Activated CD4-positive, alpha-beta T cell treated with anti-CD3 and anti-CD28 coated beads for 24 hours (primary cell): ENCODE results near the gene PPM1B.
"Not testable (repeated sequence)": the region's sequence is repeated elsewhere in the genome, so short reads cannot be mapped to it uniquely, and the experiment has no call there.

Experiments used
- DNase-seq, 2 donors: peaks; one replicate each; pipeline ENCODE4 v3.0.0-alpha.2; 2020; ENCODE audit warnings: low read depth in 2 of 2

Gene PPM1B

GRCh38 chr2:44250376-44250775 is 81.7 kb downstream of the PPM1B start:
- no peak for DNase-seq

DNA sequence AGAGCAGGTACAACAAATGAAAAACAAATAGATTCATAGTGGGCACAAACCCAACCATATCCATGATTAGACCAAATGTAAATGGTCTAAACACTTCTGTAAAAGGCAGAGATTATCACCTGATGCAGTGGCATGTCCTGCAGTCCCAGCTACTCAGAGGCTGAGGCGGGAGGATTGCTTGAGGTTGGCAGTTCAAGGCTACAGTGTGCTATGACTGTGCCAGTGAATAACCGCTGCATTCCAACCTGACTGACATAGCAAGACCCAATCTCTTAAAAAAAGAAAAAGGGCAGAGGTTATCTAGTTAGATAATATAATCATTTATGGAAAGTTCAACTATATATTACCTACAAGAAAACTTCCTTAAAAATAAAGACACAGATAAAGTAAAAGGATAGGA is 85.3 kb downstream of the PPM1B start:
- no peak for DNase-seq

DNA sequence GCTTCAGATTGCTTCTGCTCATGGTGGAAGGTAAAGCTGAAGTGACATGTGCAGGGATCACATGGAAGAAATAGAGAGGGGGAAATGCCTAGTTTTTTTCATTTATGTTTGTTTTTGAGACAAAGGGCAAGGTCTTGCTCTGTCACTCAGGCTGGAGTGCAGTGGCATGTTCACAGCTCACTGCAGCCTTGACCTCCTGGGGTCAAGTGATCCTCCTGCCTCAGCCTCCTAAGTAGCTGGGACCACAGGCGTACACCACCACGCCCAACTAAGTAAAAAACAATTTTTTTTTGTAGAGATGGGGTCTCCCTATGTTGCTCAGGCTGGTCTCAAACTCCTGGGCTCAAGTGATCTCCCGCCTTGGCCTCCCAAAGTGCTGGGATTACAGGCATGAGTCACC is 87.0 kb downstream of the PPM1B start:
- not testable (repeated sequence) for DNase-seq

DNA sequence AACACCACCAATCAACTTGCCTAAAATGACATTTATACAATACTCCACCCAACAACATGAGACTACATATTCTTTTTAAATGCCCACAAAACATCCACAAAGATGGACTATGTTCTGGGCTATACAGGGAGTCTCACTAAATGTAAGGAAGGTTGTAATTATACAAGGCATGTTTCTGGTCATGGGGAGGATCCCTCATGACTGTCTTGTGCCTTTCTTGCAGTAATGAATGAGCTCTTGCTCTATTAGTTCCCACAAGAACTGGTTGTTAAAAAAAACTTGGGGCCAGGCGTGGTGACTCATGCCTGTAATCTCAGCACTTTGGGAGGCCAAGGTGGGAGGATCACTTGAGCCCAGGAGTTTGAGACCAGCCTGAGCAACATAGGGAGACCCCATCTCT is 89.1 kb downstream of the PPM1B start:
- not testable (repeated sequence) for DNase-seq

DNA sequence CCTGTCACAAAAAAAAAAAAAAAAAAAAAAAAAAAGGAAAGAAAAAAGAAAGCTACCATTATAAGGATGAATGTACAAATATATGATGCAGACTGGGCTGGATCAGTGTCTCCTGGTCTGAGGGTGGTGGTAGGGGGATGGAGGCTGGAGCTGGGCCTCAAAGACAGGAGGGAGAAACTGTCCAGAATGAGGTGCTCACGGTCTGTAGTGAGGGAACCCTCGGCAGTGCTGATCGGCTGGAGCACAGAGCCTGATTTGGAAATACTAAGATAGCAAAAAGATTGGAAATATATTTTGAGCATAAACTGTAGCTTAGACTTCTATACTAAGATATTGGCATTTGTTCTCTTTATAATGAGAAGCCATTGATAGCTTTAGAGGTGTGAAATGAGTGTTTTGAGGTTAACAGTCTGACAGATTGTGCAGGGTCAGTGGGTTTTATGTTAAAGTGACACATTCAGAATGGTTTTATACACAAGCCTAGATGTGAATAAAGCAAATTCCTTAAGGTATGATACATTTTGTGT is 98.7 kb downstream of the PPM1B start:
- DNase-seq, result no peak

DNA sequence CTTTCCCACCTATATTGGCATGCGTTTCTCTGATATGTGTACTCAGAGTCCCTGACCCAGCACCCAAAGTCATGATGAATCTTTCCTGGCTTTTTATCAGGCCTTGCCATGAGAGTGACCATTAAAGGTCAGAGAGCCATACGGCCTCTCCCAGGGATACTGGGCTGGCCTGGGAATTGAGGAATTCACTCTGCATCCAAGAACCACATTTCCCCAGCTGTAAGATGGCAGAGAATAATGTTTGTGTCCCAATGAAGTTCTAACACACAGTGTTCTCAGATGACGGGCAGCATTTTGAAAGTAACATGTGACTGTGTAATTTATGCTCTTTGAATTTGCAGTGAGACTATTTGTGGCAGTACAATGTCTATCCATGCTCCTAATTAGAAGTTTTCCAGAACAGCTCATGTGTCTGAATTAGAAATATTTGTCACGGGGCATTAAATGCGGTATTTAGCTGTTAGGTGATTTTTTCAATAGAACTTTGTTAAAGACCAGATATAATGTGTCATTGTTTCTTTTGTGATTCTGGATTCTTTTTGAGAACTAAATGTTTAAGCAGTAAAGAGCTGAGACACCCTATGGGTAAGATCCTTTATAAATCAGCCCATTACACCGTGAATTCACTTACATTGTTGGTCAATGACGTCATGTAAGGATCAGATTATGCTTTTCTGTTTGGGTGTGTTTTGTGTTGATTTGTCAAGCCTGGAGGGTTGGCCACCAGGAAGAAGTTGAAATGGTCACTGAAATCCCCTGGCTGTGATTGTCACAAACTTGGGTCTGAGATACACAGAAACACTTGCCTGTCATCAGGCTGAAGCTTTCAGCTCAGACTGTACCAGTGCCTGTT is 99.3 kb downstream of the PPM1B start:
- DNase-seq, result no peak

DNA sequence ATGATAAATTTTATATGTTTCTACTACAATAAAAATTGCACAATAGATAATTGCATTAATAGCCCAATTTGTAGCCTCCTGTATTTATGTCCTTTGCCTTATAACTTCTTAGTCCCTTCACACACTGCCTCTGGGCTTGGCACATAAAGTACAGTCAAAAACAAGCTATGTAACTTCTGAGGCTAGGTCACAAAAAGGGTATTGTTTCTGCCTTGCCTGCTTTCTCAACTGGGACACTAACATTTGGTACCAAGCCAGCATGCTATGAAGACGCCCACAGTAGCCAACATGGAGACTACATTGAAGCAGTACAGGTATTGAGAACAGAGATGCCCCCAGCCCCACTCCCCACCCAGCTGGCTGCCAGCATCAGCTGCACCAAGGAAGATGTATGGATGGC is 101.2 kb downstream of the PPM1B start:
- DNase-seq, result no peak

- no peak for DNase-seq
Observed at GRCh38 chr2:44271296-44271695, 102.6 kb downstream of the PPM1B start.

DNA sequence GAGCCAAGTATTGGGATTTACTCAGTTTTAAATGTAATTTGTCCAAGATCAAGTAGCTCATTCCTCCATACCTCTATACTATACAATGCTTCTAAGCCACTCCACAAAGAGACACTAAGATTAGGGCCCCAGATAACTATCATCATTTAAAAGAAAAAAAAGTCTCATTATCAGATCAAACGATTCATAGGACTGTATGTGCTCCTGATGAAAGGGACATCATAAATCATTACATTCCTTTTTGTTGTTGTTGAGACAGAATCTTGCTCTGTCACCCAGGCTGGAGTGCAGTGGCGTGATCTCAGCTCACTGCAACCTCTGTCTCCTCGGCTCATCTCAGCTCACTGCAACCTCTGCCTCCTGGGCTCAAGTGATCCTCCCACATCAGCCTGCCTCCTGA is 104.4 kb downstream of the PPM1B start:
- no peak for DNase-seq

GRCh38 chr2:44273596-44273995 is 104.9 kb downstream of the PPM1B start:
- DNase-seq, result no peak

DNA sequence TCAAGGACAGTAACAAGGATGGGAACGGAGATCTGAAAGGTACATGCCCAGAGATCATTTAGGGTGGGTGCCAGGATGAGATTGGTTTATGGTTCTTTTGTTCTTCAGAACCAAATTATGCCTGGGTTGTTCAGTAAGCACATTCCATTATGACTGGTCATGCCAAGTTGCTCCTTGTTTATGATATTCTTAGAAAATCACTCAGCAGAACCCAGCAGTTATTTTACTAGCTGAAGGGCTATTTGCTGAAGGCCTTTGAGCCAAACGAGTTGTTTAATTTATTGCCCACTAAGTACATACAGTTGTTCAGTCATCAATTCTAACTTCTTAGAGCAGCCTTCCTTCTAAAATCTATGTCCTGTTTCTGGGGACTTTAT is 107.2 kb downstream of the PPM1B start:
- no peak for DNase-seq

DNA sequence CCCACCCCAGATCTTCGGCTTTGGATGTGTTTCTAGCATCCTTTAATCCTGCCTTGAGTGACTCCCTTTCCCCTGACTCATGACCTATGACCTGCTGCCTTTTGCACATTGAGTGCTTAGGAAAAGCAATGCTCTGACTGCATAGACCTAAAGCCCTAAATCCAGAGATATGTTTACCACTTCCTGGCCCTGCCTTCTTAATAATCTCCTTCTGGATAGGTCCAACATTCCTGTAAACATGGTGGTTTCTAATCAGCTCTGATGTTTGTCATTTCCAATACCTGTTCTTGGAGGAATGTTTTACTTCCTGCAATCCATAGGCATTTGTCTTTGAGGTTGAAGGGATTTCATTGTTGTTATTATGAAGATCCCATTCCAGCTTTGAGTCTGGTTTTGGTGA is 108.9 kb downstream of the PPM1B start:
- no peak for DNase-seq

DNA sequence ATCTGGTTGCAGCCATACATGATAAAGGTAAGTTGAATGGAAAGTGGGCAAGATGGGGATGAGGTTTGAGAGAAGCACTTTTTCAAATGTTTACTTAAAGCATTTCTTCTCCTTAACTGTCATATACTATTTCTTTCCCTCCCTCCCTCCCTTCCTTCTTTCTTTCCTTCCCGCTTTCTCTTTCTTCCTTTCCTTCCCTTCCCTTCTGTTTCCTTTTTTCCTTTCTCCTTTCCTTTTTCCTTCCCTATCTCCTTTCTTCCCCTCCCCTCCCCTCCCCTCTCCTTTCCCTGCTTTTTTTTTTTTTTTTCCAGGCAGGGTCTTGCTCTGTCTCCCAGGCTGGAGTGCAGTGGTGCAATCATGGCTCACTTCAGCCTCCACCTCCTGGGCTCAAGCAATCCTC is 112.2 kb downstream of the PPM1B start:
- DNase-seq, result no peak
